K562 (cell line): Measurements from ENCODE around the gene LRRK1. TPM values are rescaled to one million over a fixed set of nuclear protein-coding genes. Genes with fewer than 3 reads are reported as not detected.

ENCODE experiments used
- ARHGAP35 ChIP-seq: fragments of 450-650 bp; IDR thresholded peaks from 2 replicates; pipeline ENCODE4 v1.6.1; 2018; ENCODE audit not compliant: partially characterized antibody
- CTCF ChIP-seq, 3 experiments: IDR thresholded peaks in 2 of 3; conservative IDR thresholded peaks in 1 of 3; 2 replicates each; pipeline ENCODE4 v1.5.1; 2011 to 2012; ENCODE audit warnings: low read length in 3 of 3, mild to moderate bottlenecking in 3 of 3, control low read depth in 2 of 3, improper control_type of control experiment in 1 of 3, inconsistent platforms in 1 of 3, low read depth in 1 of 3, mixed read lengths in 1 of 3, moderate library complexity in 1 of 3; ENCODE audit not compliant: insufficient read depth in 2 of 3
- HDGF ChIP-seq: fragments of 450-650 bp; IDR thresholded peaks from 2 replicates; pipeline ENCODE4 v1.6.1; 2016
- JUNB ChIP-seq: fragments of 450-650 bp; formaldehyde crosslinking; conservative IDR thresholded peaks from 2 replicates; pipeline ENCODE4 v1.4.0; 2020; ENCODE audit warnings: mild to moderate bottlenecking
- MTA3 ChIP-seq: fragments of 450-650 bp; formaldehyde crosslinking; IDR thresholded peaks from 2 replicates; pipeline ENCODE4 v1.6.1; 2017; ENCODE audit warnings: mild to moderate bottlenecking, borderline replicate concordance
- MXI1 ChIP-seq: IDR thresholded peaks from 2 replicates; pipeline ENCODE4 v1.6.1; 2011; ENCODE audit warnings: low read depth, mild to moderate bottlenecking, improper control_type of control experiment, low read length
- NR0B1 ChIP-seq: fragments of 450-650 bp; IDR thresholded peaks from one replicate; pipeline ENCODE4 v1.6.1; 2018; ENCODE audit warnings: mild to moderate bottlenecking, moderate library complexity; ENCODE audit not compliant: partially characterized antibody
- NR4A1 ChIP-seq, 2 experiments: fragments of 250-450 bp in 1 of 2; fragments of 450-650 bp in 1 of 2; sonication (Bioruptor Pico) in 1 of 2; IDR thresholded peaks; 2 replicates each; pipeline versions ENCODE4 v1.4.0 to v1.6.1; 2016 to 2020; ENCODE audit warnings: mild to moderate bottlenecking in 2 of 2, missing compliant biosample characterization in 1 of 2, missing genetic modification characterization in 1 of 2, moderate library complexity in 1 of 2
- POLR2AphosphoS5 ChIP-seq: IDR thresholded peaks from 2 replicates; pipeline ENCODE4 v1.6.1; 2011; ENCODE audit warnings: mild to moderate bottlenecking, low read depth, low read length, moderate library complexity; ENCODE audit not compliant: control insufficient read depth, insufficient read depth
- PREB ChIP-seq: sonication (generic); formaldehyde crosslinking; IDR thresholded peaks from 2 replicates; pipeline ENCODE4 v1.8.1; 2023; ENCODE audit warnings: mild to moderate bottlenecking, missing genetic modification reagents
- RAD51 ChIP-seq: fragments of 450-650 bp; IDR thresholded peaks from 2 replicates; pipeline ENCODE4 v1.7.1; 2016; ENCODE audit warnings: low read depth, mild to moderate bottlenecking, borderline replicate concordance
- RBM25 ChIP-seq: fragments of 200-400 bp; formaldehyde crosslinking; IDR thresholded peaks from 2 replicates; pipeline ENCODE4 v1.6.1; 2018; ENCODE audit warnings: low read length, low read depth, moderate library complexity; ENCODE audit not compliant: severe bottlenecking
- SRSF1 ChIP-seq: fragments of 200-400 bp; formaldehyde crosslinking; IDR thresholded peaks from 2 replicates; pipeline ENCODE4 v1.6.1; 2017; ENCODE audit warnings: mild to moderate bottlenecking, low read depth, low read length, moderate library complexity
- TBL1XR1 ChIP-seq, 2 experiments: IDR thresholded peaks; 2 replicates each; pipeline ENCODE4 v1.6.1; 2012; ENCODE audit warnings: improper control_type of control experiment in 2 of 2, low read length in 2 of 2, mild to moderate bottlenecking in 1 of 2
- TCF3 ChIP-seq: sonication (generic); formaldehyde crosslinking; IDR thresholded peaks from 2 replicates; pipeline ENCODE4 v1.4.0; 2020; ENCODE audit warnings: mild to moderate bottlenecking, missing genetic modification reagents
- THRAP3 ChIP-seq: fragments of 450-650 bp; IDR thresholded peaks from 2 replicates; pipeline ENCODE4 v1.6.1; 2016; ENCODE audit warnings: mild to moderate bottlenecking, inconsistent platforms, borderline replicate concordance
- ZBED1 ChIP-seq: IDR thresholded peaks from 2 replicates; pipeline ENCODE4 v1.6.1; 2014
- ZBTB9 ChIP-seq: fragments of 450-650 bp; formaldehyde crosslinking; IDR thresholded peaks from 2 replicates; pipeline ENCODE4 v1.4.0; 2020; ENCODE audit warnings: mild to moderate bottlenecking, moderate library complexity
- ZNF717 ChIP-seq: fragments of 250-450 bp; sonication (Bioruptor Pico); IDR thresholded peaks from 2 replicates; pipeline ENCODE4 v1.5.0; 2021
- polyA plus RNA-seq, 8 experiments: library from polyadenylated mRNA; depleted of rRNA in 4 of 8; stranded (reverse) in 5 of 8; unstranded in 3 of 8; fragments of >200 nt; fragmentation: Nextera tagmentation in 2 of 8; fragmentation: Illumina TruSeq in 1 of 8; extraction: Ambion mirVana in 2 of 8; extraction: Trizol in 1 of 8; gene quantifications; 2 replicates each; pipeline versions ENCODE4 v1.2.1 to v1.2.3, GENCODE V29; 2011 to 2014; ENCODE audit warnings: inconsistent platforms in 1 of 8, missing spikeins in 1 of 8
- total RNA-seq, 7 experiments: library from RNA; depleted of rRNA in 6 of 7; stranded (reverse); fragments of >200 nt in 6 of 7; fragmentation: Illumina TruSeq in 2 of 7; extraction: Trizol in 2 of 7; gene quantifications; 2 replicates each; pipeline versions ENCODE4 v1.2.1 to v1.2.3, GENCODE V29; 2011 to 2021; ENCODE audit warnings: low replicate concordance in 1 of 7
- TF ChIP-seq, protein P1 (sequence below): fragments of 450-650 bp; IDR thresholded peaks from 2 replicates; pipeline ENCODE4 v1.7.0; 2016; ENCODE audit warnings: borderline replicate concordance

Gene LRRK1
- total and polyA plus RNA-seq, 9 of the 15 experiments (the other 6 are each of a cell fraction or from before 2014, with no cell fraction given): 0.01 to 1.5 (median 0.11) TPM

GRCh38 chr15:101107625-101108460, 188.7 kb downstream of the LRRK1 start (continued):
- TF ChIP-seq CTCF (IDR thresholded peaks at IDR 0.05 in 2 of 3, conservative IDR thresholded peaks at IDR 0.05 in 1 of 3; ENCODE audit: insufficient read depth in 2 of 3, low read depth in 1 of 3, low read length in 3 of 3) (no peak), RAD51 (0 out of 2 replicates have a peak, but pooled peaks have one; percentile 18), PREB (CRISPR knock-in tag) (no peak), MTA3 (no peak), ZBTB9 (CRISPR knock-in tag) (no peak), NR4A1 (CRISPR knock-in tag; IDR thresholded peaks at IDR 0.05) (no peak), NR4A1 (tag; IDR thresholded peaks at IDR 0.05) (0 out of 2 replicates have a peak, but pooled peaks have one; percentile 37), TCF3 (peak; percentile 85), JUNB (no peak), MXI1 (no peak), NR0B1 (no peak), HDGF (no peak), ZBED1 (no peak), TBL1XR1 (IDR thresholded peaks at IDR 0.05; ENCODE audit: low read length in 2 of 2) (no peak), POLR2AphosphoS5 (peak; percentile 51; the same call in 1 of the 2 replicates), RBM25 (no peak), ZNF717 (CRISPR knock-in tag) (no peak), SRSF1 (no peak), ARHGAP35 (no peak), THRAP3 (no peak)
- TF ChIP-seq, protein P1, sequence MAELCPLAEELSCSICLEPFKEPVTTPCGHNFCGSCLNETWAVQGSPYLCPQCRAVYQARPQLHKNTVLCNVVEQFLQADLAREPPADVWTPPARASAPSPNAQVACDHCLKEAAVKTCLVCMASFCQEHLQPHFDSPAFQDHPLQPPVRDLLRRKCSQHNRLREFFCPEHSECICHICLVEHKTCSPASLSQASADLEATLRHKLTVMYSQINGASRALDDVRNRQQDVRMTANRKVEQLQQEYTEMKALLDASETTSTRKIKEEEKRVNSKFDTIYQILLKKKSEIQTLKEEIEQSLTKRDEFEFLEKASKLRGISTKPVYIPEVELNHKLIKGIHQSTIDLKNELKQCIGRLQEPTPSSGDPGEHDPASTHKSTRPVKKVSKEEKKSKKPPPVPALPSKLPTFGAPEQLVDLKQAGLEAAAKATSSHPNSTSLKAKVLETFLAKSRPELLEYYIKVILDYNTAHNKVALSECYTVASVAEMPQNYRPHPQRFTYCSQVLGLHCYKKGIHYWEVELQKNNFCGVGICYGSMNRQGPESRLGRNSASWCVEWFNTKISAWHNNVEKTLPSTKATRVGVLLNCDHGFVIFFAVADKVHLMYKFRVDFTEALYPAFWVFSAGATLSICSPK: no peak
